K562 (cell line): ENCODE results near the gene PHKG2. TPM values are rescaled to one million over a fixed set of nuclear protein-coding genes. Genes with fewer than 3 reads are reported as not detected.

Experiments used
- CEBPG ChIP-seq, 3 experiments: fragments of 200-800 bp in 1 of 3; sonication (Bioruptor generic) in 1 of 3; sonication (generic) in 1 of 3; formaldehyde crosslinking in 1 of 3; IDR thresholded peaks in 2 of 3; conservative IDR thresholded peaks in 1 of 3; 2 replicates each; pipeline versions ENCODE4 v1.6.1 to v1.8.0; 2016 to 2022; ENCODE audit warnings: missing compliant biosample characterization in 2 of 3, missing genetic modification characterization in 2 of 3, mild to moderate bottlenecking in 1 of 3, missing genetic modification reagents in 1 of 3
- EWSR1 ChIP-seq: fragments of 450-650 bp; IDR thresholded peaks from 2 replicates; pipeline ENCODE4 v1.6.1; 2018; ENCODE audit warnings: borderline replicate concordance, mild to moderate bottlenecking, low read depth, moderate library complexity; ENCODE audit not compliant: partially characterized antibody
- FOXM1 ChIP-seq, 2 experiments: fragments of 450-650 bp in 1 of 2; sonication (generic) in 1 of 2; formaldehyde crosslinking in 1 of 2; IDR thresholded peaks; 2 replicates each; pipeline versions ENCODE4 v1.6.1 to v1.9.0; 2017 to 2022; ENCODE audit warnings: low read depth in 2 of 2, mild to moderate bottlenecking in 2 of 2, missing genetic modification reagents in 1 of 2, moderate library complexity in 1 of 2
- HNRNPL ChIP-seq: fragments of 200-400 bp; formaldehyde crosslinking; IDR thresholded peaks from 2 replicates; pipeline ENCODE4 v1.6.1; 2017; ENCODE audit warnings: low read depth, mild to moderate bottlenecking, low read length
- RBM34 ChIP-seq: fragments of 200-400 bp; formaldehyde crosslinking; IDR thresholded peaks from 2 replicates; pipeline ENCODE4 v1.6.1; 2018; ENCODE audit warnings: low read length, borderline replicate concordance; ENCODE audit not compliant: insufficient read depth
- SRSF7 ChIP-seq: fragments of 200-400 bp; formaldehyde crosslinking; optimal IDR thresholded peaks from 2 replicates; pipeline ENCODE3; 2017; ENCODE audit warnings: mild to moderate bottlenecking, low read depth, low read length
- STAT5B ChIP-seq: fragments of 250-450 bp; sonication (Bioruptor Pico); IDR thresholded peaks from 2 replicates; pipeline ENCODE4 v1.8.0; 2021; ENCODE audit warnings: mild to moderate bottlenecking, inconsistent platforms
- TSC22D4 ChIP-seq: fragments of 450-650 bp; IDR thresholded peaks from 2 replicates; pipeline ENCODE4 v1.6.1; 2016; ENCODE audit warnings: missing genetic modification characterization, missing biosample characterization, control low read depth
- ZFX ChIP-seq: sonication (generic); formaldehyde crosslinking; IDR thresholded peaks from 2 replicates; pipeline ENCODE4 v1.8.0; 2022; ENCODE audit warnings: mild to moderate bottlenecking, missing genetic modification reagents, moderate library complexity
- ZNF445 ChIP-seq: fragments of 250-450 bp; sonication (Bioruptor Pico); IDR thresholded peaks from 2 replicates; pipeline ENCODE4 v1.4.0; 2020; ENCODE audit warnings: low read depth, mild to moderate bottlenecking, moderate library complexity
- polyA plus RNA-seq, 8 experiments: library from polyadenylated mRNA; depleted of rRNA in 4 of 8; stranded (reverse) in 5 of 8; unstranded in 3 of 8; fragments of >200 nt; fragmentation: Nextera tagmentation in 2 of 8; fragmentation: Illumina TruSeq in 1 of 8; extraction: Ambion mirVana in 2 of 8; extraction: Trizol in 1 of 8; gene quantifications; 2 replicates each; pipeline versions ENCODE4 v1.2.1 to v1.2.3, GENCODE V29; 2011 to 2014; ENCODE audit warnings: inconsistent platforms in 1 of 8, missing spikeins in 1 of 8
- total RNA-seq, 7 experiments: library from RNA; depleted of rRNA in 6 of 7; stranded (reverse); fragments of >200 nt in 6 of 7; fragmentation: Illumina TruSeq in 2 of 7; extraction: Trizol in 2 of 7; gene quantifications; 2 replicates each; pipeline versions ENCODE4 v1.2.1 to v1.2.3, GENCODE V29; 2011 to 2021; ENCODE audit warnings: low replicate concordance in 1 of 7
- TF ChIP-seq, protein P1 (sequence below): fragments of 250-450 bp; sonication (Bioruptor Pico); IDR thresholded peaks from 2 replicates; pipeline ENCODE4 v1.8.0; 2022; ENCODE audit warnings: moderate library complexity, mild to moderate bottlenecking, inconsistent platforms
- TF ChIP-seq, protein P2 (sequence below): sonication (generic); formaldehyde crosslinking; IDR thresholded peaks from 2 replicates; pipeline ENCODE4 v1.8.0; 2022; ENCODE audit warnings: mild to moderate bottlenecking, missing genetic modification reagents, borderline replicate concordance
- TF ChIP-seq, protein P3 (sequence below): IDR thresholded peaks from 2 replicates; pipeline ENCODE4 v1.6.1; 2011; ENCODE audit warnings: borderline replicate concordance, low read depth, mild to moderate bottlenecking, moderate library complexity, low read length; ENCODE audit not compliant: insufficient read depth, poor library complexity, severe bottlenecking
- TF ChIP-seq, protein P4 (sequence below): fragments of 250-450 bp; sonication (Bioruptor Pico); IDR thresholded peaks from 2 replicates; pipeline ENCODE4 v1.5.1; 2021; ENCODE audit warnings: mild to moderate bottlenecking
- TF ChIP-seq, protein P5 (sequence below): fragments of 250-450 bp; sonication (Bioruptor Pico); IDR thresholded peaks from 2 replicates; pipeline ENCODE4 v1.5.0; 2020; ENCODE audit warnings: mild to moderate bottlenecking, borderline replicate concordance

The PHKG2 gene
- total and polyA plus RNA-seq, 9 of the 15 experiments (the other 6 are each of a cell fraction or from before 2014, with no cell fraction given) = 5.8 to 54.2 (median 30.7) TPM

DNA sequence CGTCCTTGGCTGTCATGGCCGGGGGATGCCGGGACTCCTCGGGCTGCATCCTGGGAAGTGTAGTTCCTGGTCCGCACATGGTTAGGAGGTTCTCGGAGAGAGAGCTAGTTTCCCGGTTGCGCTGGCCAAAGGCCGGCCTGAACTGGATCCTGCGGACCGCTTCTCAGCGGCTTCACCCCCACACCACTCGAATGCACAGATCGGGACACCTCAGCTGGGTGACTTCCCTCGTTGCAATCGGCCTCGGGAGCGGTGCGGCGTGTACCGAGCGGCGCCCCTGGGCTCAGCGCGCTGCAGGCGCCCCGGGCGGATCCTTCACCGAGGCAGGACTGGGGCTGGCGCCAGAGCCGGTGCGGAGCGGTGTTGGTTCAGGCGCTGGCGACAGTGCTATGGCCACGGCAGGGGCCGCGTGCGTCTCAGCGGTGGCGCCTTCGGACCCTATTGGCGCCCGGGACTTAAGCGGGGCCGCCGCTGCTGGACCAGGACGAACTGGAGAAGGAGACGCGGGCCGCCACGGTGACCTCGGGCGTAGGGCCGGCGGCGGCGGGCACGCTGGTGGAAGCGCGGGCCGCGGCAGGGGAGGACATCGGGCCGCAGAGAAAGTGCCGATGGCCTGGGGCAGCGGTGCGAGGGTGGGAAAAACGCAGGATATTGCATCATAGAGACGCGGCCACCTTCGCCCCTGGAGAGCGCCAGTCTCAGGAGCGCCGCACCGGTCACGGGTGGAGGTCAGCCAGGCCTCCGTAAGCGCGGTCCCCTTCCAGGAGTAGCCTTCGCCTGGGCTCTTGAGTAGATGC, 27.4 kb downstream of the PHKG2 start (continued):
- TF ChIP-seq ZNF445 (CRISPR knock-in tag) (no peak), CEBPG (CRISPR knock-in tag; IDR thresholded peaks at IDR 0.05) (peak; percentile 96), CEBPG (tag; conservative IDR thresholded peaks at IDR 0.05 in 1 of 2, IDR thresholded peaks at IDR 0.05 in 1 of 2) (peak; percentile 95 to 97), STAT5B (no peak), EWSR1 (no peak), TSC22D4 (tag) (no peak), FOXM1 (IDR thresholded peaks at IDR 0.05; ENCODE audit: low read depth) (no peak), FOXM1 (CRISPR knock-in tag; IDR thresholded peaks at IDR 0.05; ENCODE audit: low read depth) (peak; percentile 92), ZFX (peak; percentile 92), HNRNPL (0 out of 2 replicates have a peak, but pooled peaks have one; percentile 36), RBM34 (no peak), SRSF7 (peak; percentile 59)
- TF ChIP-seq, protein P1, sequence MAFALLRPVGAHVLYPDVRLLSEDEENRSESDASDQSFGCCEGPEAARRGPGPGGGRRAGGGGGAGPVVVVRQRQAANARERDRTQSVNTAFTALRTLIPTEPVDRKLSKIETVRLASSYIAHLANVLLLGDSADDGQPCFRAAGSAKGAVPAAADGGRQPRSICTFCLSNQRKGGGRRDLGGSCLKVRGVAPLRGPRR (CRISPR knock-in tag) = no peak
- TF ChIP-seq, protein P2, sequence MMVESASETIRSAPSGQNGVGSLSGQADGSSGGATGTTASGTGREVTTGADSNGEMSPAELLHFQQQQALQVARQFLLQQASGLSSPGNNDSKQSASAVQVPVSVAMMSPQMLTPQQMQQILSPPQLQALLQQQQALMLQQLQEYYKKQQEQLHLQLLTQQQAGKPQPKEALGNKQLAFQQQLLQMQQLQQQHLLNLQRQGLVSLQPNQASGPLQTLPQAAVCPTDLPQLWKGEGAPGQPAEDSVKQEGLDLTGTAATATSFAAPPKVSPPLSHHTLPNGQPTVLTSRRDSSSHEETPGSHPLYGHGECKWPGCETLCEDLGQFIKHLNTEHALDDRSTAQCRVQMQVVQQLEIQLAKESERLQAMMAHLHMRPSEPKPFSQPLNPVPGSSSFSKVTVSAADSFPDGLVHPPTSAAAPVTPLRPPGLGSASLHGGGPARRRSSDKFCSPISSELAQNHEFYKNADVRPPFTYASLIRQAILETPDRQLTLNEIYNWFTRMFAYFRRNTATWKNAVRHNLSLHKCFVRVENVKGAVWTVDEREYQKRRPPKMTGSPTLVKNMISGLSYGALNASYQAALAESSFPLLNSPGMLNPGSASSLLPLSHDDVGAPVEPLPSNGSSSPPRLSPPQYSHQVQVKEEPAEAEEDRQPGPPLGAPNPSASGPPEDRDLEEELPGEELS (CRISPR knock-in tag) = no peak
- TF ChIP-seq, protein P3, sequence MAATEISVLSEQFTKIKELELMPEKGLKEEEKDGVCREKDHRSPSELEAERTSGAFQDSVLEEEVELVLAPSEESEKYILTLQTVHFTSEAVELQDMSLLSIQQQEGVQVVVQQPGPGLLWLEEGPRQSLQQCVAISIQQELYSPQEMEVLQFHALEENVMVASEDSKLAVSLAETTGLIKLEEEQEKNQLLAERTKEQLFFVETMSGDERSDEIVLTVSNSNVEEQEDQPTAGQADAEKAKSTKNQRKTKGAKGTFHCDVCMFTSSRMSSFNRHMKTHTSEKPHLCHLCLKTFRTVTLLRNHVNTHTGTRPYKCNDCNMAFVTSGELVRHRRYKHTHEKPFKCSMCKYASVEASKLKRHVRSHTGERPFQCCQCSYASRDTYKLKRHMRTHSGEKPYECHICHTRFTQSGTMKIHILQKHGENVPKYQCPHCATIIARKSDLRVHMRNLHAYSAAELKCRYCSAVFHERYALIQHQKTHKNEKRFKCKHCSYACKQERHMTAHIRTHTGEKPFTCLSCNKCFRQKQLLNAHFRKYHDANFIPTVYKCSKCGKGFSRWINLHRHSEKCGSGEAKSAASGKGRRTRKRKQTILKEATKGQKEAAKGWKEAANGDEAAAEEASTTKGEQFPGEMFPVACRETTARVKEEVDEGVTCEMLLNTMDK = no peak
- TF ChIP-seq, protein P4, sequence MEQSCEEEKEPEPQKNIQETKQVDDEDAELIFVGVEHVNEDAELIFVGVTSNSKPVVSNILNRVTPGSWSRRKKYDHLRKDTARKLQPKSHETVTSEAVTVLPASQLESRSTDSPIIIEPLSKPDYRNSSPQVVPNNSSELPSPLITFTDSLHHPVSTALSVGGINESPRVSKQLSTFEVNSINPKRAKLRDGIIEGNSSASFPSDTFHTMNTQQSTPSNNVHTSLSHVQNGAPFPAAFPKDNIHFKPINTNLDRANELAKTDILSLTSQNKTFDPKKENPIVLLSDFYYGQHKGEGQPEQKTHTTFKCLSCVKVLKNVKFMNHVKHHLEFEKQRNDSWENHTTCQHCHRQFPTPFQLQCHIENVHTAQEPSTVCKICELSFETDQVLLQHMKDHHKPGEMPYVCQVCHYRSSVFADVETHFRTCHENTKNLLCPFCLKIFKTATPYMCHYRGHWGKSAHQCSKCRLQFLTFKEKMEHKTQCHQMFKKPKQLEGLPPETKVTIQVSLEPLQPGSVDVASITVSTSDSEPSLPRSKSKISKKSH (CRISPR knock-in tag) = peak; percentile 20; the same call in 1 of the 2 replicates
- TF ChIP-seq, protein P5, sequence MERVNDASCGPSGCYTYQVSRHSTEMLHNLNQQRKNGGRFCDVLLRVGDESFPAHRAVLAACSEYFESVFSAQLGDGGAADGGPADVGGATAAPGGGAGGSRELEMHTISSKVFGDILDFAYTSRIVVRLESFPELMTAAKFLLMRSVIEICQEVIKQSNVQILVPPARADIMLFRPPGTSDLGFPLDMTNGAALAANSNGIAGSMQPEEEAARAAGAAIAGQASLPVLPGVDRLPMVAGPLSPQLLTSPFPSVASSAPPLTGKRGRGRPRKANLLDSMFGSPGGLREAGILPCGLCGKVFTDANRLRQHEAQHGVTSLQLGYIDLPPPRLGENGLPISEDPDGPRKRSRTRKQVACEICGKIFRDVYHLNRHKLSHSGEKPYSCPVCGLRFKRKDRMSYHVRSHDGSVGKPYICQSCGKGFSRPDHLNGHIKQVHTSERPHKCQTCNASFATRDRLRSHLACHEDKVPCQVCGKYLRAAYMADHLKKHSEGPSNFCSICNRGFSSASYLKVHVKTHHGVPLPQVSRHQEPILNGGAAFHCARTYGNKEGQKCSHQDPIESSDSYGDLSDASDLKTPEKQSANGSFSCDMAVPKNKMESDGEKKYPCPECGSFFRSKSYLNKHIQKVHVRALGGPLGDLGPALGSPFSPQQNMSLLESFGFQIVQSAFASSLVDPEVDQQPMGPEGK (CRISPR knock-in tag) = no peak; the same call in 1 of the 2 replicates
